Dermis blood vessel endothelial cell (primary cell): Measurements from ENCODE around the gene PI4KA. TPM values are rescaled to one million over a fixed set of nuclear protein-coding genes. Genes with fewer than 3 reads are reported as not detected.
"Not testable (repeated sequence)": the region's sequence is repeated elsewhere in the genome, so short reads cannot be mapped to it uniquely, and the experiment has no call there.

ENCODE experiments used
- DNase-seq: peaks from one replicate; pipeline ENCODE4 v3.0.0; 2010
- total RNA-seq: library from RNA; depleted of rRNA; stranded (reverse); fragments of >200 nt; gene quantifications from 2 replicates; pipeline ENCODE4 v1.2.3, GENCODE V29; 2014

PI4KA gene
- total RNA-seq, result 20.3 and 40.3 TPM in 2 replicates

DNA sequence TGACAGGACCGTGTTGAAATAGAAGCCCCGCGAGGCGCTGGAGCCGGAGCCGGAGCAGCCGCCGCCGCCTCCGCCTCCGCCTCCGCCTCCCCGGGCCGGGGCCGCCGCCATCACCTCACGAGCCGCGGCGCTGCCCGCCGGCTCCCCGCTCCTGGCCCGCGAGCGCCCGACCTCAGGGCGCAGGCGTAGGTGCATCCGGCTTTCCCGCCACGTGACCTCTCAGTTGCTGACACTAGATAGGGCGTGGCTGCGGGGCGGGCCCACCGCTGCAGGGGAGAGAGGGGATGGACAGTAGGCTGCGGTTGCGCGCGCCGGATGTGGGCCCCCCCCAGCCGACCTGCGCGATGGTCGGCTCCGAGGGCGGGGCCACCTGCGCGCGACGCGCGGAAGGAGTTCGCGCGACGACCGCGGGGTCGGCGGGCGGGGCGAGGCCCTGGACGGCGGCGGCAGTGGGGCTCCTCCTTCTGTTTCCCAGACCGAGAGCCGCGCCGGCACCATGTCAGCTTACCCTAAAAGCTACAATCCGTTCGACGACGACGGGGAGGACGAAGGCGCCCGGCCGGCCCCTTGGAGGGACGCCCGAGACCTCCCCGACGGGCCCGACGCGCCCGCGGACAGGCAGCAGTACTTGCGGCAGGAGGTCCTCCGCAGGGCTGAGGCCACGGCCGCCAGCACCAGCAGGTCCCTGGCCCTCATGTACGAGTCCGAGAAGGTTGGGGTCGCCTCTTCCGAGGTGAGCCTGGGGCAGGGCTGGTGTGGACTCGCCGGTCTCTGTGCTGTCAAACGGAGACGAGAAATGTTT is at the start of gene PI4KA, which contains the start of gene SNAP29:
TSS of gene PI4KA (minus strand) at position 197 of the 802 bp plus-strand sequence. CDS start at position 111, 86 bp downstream.
TSS of gene SNAP29 (plus strand) at position 393 of the 802 bp plus-strand sequence. CDS start at position 497, 104 bp downstream.
- DNase-seq, result peak; percentile 99

DNA sequence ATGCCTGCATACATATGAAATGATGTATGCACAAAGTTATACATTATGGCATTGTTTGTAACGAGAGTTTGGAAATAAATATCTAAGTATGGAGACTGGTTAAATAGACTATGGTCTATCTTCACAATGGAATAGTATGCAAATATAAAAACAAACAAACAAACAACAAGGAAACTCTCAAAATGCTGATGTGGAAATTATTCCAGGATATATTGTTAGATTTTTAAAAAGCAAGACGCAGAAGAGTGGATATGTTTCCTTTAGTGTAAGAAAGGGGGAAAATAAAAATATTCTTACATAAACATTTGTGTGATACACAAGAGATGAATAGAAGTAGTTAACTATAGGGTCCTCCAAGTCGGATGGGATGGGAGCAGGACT is 47.8 kb upstream of the PI4KA start:
- DNase-seq, result no peak

DNA sequence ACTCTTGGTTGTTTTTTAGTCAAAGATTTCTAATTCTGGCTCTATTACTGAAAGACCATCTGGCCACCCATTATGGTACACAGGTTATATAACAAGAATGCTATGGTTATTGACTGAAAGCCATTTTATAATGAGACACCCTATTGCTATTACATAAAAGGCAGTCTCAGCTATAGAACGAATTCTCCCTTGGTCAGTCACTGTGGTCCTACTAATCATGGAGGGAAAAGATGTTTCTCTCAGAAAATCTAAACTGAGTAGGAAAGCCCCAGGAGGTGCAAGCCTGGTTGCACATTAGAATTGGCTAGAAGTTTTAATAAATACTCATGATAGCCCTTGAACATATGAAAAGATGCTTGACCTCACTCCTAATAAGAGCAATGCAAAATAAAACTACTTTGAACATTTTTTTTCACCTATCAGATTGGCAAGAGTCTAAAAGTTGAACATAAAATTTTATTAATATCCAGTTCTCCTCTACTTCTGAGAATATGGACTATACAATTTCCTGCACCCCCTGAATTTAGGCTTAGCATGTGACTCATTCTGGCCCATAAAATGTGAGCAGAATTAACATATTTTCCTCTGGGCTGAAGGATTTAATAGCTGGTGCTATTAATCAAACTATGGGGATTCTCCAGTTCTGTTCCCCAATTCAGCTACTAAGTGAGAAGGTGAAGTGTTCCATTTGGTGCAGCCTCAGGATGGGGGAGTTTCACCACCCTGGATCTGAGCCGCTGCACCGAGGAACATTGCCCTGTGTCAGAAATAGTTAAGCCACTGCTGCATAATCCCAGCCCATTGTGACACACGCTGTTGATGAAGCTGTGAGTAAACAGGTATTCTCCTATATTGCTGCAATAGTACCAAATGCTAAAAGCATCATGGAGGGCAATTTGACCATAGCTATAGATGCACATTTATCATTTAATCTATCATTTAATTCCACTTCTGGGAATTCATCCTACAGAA is 47.1 kb upstream of the PI4KA start:
- DNase-seq, result no peak

DNA sequence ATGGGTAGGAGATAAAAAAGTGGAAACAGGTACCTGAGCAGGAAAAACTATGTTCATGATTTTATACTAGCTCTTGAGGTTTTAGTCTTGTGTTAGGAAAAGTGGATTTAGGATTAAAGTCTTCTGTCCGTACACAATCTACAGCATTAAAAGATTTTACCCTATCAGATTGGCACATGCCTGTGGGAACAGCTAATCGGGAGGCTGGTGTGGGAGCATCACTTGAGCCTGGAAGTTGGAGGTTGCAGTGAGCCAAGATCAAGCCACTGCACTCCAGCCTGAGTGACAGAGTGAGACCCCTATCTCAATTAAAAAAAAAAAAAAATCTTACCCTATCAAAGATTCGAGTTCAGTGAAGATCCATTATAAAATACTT is 46.4 kb upstream of the PI4KA start:
- no peak for DNase-seq

DNA sequence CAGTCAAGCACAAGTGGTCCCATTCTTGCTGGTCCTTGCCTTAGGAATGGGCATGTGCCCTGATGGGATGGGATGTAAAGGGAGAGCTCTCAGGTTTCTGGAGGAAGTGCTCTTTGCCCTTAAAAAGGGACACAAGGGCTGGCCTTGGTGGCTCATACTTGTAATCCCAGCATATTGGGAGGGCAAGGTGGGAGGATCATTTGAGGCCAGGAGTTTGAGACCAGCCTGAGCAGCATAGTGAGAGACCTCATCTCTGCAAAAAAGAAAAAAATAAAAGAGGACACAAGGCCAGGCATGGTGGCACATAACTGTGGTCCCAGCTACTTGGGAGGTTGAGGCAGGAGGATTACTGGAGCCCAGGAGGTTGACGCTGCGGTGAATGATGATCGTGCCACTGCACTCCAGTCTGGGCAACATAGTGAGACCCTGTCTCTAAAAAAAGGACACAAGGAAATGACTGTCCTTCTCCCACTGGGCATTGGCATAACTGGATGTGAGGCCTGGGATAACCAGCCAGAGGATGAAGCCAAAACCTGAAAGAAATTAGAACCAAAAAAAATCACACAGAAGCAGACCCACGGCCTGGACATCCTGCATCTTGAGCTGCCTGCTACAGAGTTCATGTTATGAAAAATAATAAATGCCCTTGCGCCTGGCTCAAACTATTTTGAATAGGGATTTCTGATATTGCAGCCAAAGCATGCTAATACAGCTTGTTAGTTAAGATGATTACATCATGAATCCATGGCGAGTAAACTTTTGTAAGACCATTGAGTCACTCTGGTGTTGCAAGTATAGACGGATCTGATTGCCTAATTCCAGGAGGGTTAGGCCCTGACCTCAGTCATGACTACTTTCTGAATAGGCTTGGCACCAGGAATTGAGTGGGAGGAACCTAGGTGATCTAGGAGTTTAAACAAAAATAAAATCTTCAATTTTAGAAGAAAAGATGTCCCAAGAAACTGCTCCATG is 45.7 kb upstream of the PI4KA start:
- no peak for DNase-seq

DNA sequence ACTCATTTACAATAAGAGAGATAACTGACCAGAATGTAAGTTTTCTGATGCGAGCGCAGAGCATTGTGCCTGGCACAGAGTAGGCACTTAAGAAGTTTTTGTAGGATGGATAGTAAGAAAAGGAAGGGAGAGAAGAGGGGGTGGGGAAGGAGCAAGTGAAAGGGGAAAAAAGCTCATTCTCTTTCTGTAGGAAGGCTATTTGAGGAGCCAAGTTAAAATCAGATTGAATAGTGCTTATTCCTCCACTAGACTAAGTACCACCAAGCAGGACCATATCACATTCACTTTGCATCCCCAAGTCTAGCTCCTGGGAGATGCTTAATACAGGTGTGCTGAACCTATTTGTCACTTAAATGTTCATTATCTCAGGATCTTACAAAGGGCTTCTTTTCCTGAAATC is 44.5 kb upstream of the PI4KA start:
- DNase-seq, result no peak

DNA sequence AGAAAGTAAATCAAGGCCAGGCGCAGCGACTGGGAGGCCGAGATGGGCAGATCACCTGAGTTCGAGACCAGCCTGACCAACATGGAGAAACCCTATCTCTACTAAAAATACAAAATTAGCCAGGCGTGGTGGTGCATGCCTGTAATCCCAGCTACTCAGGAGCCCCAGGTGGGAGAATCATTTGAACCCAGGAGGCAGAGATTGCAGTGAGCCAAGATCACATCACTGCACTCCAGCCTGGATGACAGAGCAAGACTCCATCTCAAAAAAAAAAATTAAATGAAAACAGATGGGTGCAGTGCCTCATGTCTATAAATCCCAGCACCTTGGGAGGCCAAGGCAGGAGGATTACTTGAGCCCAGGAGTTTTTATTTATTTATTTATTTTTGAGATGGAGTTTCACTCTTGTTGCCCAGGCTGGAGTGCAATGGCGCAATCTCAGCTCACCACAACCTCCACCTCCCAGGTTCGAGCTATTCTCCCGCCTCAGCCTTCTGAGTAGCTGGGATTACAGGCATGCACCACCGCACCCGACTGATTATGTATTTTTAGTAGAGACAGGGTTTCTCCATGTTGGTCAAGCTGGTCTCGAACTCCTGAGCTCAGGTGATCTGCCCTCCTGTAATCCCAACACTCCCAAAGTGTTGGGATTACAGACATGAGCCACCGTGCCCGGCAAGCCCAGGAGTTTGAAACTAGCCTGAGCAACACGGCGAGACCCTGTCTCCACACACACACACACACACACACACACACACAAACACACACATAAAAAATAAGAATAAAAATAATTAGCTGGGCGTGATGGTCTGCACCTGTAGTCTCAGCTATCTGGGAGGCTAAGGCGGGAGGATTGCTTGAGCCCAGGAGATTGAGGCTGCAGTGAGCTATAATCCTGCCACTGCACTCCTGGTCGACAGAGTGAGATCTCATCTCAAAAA is 42.8 kb upstream of the PI4KA start:
- DNase-seq, result not testable (repeated sequence)

DNA sequence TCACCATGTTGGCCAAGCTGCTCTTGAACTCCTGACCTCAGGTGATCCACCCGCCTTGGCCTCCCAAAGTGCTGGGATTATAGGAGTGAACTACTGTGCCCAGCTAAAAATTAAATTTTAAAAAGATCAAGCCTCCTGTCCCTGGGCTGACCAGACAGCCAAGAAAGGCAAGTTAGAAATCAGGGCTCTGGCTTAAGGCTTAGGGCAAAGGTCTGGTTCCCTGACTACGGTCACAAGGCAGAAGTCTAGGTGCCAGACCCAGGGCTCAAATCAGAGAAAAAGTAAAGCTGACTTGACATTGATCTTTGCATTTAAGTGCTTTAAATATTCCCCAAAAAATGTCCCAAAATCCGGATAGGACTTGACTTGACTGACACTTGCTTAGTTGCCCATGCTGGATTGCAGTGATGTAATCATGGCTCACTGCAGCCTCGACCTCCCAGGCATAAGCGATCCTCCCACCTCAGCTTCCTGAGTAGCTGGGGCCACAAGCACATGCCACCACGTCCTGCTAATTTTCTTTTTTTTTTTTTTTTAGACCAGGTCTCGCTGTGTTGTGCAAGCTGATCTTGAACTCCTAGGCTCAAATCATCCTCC is 41.3 kb upstream of the PI4KA start:
- DNase-seq, result no peak

DNA sequence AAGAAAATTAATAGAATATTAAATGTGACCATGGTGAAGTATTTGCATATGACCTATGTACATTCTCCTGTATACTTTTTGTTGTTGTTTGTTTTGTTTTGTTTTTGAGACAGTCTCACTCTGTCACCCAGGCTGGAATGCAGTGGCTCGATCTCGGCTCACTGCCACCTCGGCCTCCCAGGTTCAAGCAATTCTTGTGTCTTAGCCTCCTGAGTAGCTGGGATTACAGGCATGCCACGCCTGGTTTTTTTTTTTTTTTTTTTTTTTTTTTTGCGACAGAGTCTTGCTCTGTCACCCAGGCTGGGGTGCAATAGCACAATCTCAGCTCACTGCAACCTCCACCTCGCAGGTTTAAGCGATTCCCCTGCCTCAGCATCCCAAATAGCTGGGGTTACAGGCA is 39.1 kb upstream of the PI4KA start:
- DNase-seq, result not testable (repeated sequence)

DNA sequence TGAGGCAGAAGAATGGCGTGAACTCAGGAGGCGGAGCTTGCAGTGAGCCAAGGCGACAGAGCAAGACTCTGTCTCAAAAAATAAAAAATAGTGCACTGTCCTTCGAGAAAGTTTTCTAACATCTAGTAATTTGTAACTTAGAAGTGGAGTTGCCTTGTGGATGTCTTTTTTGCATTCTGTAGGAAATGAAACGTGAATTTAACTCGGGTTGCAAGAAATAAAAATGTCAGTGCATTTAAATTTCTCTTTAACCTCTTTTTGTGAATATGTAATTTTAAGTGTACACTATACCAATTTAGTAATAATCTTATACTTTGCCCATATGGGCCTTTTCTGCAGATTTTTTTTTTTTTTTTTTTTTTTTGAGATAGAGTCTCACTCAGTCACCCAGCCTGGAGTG is 32.4 kb upstream of the PI4KA start:
- no peak for DNase-seq

DNA sequence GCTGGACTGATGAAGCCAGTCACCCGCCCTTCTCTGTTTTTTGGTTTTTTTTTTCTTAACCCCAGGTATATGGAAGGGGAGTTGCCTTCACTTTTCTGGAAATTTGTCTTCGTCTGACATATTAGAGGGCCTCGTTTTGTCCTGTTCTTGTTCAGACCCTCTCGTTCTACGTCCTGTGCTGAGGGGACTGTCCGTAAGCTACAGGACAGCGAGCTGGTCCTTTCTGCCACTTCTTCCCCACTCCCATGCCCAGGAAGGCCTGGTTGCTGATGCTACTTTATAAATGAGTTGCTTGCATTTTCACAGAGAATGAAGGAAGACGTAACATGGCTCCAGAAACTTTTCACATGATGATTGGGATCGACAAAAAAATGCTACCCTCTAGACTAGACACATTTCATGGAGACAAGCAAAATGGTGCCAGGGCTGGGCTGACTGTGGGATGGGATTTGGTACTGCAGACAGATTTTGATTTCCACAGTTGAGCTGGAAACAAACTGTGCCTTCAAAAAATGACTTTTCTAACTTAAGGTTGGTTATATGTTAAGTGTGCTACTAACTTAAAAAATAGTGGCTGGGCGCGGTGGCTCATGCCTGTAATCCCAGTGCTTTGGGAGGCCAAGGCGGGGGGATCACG is 31.4 kb upstream of the PI4KA start:
- no peak for DNase-seq

DNA sequence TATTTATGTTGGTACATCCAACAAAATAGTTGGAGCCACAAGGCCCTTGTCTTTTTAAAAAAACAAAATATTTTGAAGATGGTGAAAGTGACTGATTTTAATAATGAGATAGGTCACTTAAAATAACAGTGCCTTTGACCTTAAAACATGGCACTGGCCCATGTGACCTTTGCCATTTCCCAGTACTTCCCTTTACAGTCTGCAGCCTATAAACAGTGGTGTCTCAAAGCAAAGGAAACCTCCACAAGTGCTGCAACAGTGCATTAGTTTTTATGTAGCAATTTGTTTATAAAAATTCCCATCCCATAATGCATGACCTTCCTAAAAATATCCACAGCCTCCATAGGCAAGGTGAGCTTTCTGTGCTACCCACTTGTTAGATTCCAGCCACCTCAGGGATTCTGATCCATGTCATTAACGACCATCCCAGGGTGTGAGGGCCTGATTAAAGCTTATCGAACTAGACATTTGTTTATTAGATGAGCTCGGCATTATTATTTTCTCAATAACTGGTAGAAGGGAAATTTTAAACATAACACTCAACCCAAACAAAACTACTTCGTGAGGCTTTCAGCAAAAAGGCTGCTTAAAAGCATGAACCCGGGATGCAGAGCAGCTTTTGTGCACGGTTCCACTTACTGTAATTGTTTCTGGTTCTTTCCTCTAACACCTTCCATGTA is 30.6 kb upstream of the PI4KA start:
- DNase-seq, result no peak

DNA sequence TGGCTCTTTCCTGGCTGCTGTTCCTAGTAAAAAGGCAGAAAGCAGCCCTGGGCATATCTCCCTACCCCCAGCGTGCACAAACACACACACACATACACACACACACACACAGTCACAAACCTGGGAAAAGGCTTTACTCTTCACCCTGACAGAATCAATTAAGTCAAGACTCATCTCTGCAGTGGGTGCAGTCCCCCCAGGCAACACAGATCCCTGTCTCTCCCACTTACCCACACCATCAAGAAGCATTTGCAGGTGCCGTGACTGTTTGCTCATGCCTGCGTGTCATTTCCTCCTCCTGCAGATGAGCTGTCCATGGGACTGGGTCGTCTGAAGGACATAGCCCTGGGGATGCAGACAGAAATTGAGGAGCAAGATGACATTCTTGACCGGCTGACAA is 28.8 kb upstream of the PI4KA start:
- DNase-seq, result peak; percentile 12

DNA sequence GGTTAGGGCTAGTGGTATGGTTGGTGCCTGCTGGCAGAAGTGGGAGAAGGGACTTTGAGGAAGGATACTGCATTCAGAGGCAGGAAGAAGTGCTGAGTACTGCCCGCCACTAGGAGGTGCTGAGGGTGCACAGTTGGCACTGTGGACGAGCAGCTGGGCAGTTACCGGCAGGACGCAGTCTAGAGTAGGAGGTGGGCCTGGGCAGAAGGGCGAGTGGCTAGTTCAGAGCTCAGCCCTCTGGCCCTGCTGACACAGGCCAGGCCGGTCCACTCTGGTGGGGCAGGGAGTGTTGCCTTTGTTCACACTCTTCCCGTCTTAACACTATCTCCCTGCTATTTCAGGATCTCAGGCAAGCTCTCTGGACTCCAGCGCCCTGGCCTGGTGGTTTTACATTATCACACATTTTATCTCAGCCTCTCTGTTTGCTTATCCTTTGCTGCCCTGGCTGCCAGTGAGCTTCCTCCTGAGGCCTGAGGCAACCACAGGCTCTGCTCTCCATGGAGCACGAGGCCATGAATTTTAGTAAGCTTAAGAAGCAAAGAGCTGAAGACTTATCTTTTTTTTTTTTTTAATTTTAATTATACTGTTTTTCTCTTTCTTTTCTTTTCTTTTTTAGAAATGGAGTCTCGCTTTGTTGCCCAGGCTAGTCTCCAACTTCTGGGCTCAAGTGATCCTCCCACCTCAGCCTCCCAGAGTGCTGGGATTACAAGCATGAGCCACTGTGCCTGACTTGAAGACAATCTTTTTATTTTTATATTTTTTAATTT is 27.1 kb upstream of the PI4KA start:
- peak; percentile 90 for DNase-seq

DNA sequence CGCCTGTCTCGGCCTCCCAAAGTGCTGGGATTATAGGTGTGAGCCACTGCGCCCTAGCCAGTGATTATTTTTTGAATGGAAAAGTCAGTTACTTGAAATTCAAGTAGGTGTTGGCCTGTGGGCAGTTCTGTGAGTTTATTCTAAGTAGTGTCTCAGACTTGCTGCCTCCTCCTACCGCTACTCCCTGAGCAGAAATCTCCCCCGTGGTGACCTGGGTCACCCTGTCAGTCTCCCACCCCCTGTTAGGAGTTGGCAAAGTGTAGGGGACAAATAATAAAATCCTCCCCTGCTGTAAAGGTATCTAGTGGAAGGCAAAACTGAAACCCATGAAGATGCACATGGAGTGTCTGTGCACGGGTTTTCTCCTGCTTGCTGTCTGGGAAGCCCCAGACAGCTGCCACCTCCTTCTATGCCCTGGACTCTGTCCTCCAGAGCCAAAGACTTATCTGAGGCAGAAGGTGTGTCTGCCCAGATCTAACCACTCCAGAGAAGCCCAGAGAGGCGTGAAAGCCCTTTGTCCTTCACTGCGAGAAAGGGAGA is 26.5 kb upstream of the PI4KA start:
- DNase-seq, result no peak

DNA sequence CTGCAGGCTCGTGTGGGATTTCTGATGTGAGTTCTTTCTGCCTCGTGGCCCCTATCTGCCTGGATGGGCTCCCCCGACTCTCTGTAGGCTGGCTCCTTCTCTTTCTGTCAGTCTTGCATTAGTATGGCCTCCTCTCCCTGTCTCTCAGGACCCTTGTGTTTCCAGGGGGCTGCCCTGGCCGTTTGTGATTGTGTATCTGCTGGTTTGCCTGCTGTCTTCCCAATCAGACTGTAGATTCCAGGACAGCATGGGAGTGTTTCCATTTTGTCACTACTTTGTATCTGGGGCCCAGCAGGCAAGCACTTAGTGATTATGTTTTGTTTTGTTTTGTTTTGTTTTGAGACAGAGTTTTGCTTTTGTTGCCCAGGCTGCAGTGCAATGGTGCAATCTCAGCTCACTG is 25.8 kb upstream of the PI4KA start:
- DNase-seq, result no peak

DNA sequence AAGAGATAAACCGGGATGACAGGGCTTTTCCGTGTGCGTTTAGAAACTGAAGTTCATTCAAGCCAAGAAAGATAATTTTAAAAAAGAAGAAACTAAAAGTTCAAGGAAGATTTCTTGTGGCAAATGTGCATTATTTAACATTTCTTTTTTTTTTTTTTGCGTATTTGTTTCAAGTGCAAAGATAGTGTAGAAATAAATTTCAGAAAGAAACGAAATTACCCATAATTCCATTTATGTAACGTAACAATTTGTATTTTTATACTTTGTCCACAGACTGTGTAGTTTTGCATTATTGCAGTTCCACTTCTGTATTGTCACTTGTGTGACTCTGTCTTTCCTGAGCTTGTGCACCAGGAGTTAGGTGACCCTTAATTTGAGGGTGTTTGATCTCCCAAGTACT is 24.2 kb upstream of the PI4KA start:
- no peak for DNase-seq
